ENCODE data around the gene SLC25A36. TPM values are rescaled to one million over a fixed set of nuclear protein-coding genes. Genes with fewer than 3 reads are reported as not detected.

The SLC25A36 gene
- total RNA-seq, 1 donor from 2014 or later = 45.7 TPM

- intact Hi-C loops (cut with micrococcal nuclease) = loop anchor here (1.0 to 10.0 kb wide), 11 partner anchors 125 to 1599 kb away; partner anchors contain the start of genes ATP1B3, COPB2, MRPS22 and NMNAT3
- peak overlapping the region; percentile 96 for H3K27ac Mint-ChIP-seq
These were observed 574 bp upstream of the SLC25A36 start for GRCh38 chr3:140941090-140941433.

DNA sequence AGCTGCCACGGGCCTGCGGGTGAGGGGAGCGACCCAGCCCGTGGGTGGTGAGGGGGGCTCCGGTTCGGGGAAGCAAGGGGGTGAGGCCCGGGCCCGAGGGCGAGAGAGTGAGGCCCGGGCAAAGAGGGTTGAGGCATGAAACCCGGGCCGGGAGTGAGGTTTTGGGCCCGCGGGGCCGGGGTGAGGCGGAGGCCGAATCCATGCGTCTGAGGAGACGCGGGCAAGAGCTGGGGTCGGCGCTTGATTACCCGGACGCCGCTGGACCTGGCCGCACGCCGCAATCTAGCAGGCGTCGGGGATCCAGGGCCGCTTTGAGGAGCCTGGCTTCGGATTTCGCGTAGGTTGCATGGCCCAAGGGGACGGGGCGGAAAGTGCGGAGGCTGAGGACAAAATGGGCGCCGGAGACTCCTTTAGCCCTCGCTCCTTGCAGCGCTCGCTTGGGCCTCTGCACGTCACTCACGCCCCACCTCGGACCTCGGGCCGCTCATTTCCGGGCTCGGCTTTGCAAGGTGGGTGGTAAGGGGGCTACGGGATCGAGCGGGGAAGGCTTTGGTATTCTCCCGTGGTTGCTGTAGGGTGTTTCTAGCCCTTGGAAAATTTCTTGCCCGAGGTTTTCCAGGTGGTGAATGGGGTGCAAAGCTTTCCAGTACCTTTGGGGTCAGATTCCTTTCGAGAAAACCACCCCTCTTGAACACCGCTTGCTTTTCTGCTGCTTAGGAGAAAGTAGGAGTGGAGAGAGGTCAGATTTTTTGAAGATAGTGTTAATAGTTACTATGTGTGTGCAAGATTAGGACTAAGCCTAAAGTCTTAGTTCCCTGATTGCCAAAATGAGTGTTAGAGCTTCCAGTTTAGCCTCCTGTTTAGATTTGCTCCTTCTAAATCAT, 827 bp downstream of the SLC25A36 start:
- peak; percentile 41 for DNase-seq
- H3K27ac Mint-ChIP-seq = peak overlapping the region; percentile 96
- peaks cover 3% of the 10 kb centered on the region for H3K9me3 Mint-ChIP-seq
- TF ChIP-seq CTCF (IDR thresholded peaks at IDR 0.05) = no peak
- peak overlapping the region; percentile 96 for H3K4me3 Mint-ChIP-seq
- peak; percentile 8 for ATAC-seq (ENCODE audit: low read depth)
- CTCF ChIA-PET = interaction anchor here (0.5 kb wide), 1 partner anchor 23 kb away, joined by 3 read pairs; no protein-coding TSS in a partner anchor
- peaks cover 14% of the 10 kb centered on the region for H3K36me3 Mint-ChIP-seq (ENCODE audit: low read depth)
- H3K4me1 Mint-ChIP-seq = peaks cover 42% of the 10 kb centered on the region
- intact Hi-C loops (cut with micrococcal nuclease) = loop anchor here (1.0 to 10.0 kb wide), 7 partner anchors 9 to 1600 kb away; partner anchors contain the start of genes ATP1B3, MRPS22, NMNAT3 and RASA2
- H3K27me3 Mint-ChIP-seq = no peaks in the 10 kb centered on the region
- POLR2A ChIA-PET = interaction anchor here (0.6 to 1.2 kb wide), 6 partner anchors 11 to 1553 kb away, joined by 3 to 7 read pairs (median 4); partner anchors contain the start of gene COPB2

More at GRCh38 chr3:140941090-140941433, 574 bp upstream of the SLC25A36 start:
- TF ChIP-seq CTCF (IDR thresholded peaks at IDR 0.05) = no peak
- Mint-ChIP-seq H3K27me3 (no peaks in the 10 kb centered on the region), H3K36me3 (ENCODE audit: low read depth) (peaks cover 9% of the 10 kb centered on the region), H3K4me1 (peaks cover 31% of the 10 kb centered on the region), H3K9me3 (peaks cover 5% of the 10 kb centered on the region), H3K4me3 (peak overlapping the region; percentile 96)
- DNase-seq (no peak), ATAC-seq (ENCODE audit: low read depth) (no peak)
- POLR2A ChIA-PET = no interaction called here
- CTCF ChIA-PET = no interaction called here

DNA sequence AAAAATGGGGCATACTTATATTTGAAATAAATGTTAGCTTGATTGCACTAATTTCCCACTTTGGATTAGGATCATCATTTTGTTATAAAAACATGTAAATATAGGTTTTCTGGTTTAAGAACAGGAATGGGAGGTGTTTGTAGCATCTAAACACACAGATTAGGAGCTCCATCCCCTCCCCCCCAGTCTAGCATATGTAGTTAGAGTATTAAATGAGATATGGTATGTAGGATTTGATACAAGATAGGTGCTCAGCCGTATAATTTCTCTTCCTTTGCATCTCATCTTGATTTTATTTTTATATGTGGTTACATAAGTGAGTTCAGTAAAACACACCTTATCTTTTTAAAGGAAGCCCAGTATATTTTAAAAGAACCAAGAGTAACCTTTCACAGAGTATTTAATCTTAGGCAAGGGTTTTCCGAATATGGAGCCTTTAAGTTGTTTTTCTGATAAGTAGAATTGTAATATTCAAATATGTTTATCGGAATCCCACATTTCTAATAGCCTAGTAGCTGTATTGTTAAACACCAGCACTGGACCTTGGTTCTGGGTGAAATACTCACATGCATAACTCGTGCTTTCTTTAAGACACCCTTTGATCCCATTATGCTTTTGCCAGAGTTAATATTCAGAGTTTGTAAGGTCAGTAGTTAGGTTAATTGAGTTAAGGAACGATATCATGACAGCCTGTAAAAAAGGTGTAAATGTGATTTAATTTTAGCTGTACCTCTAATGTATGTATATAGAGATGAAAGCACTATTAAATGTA, 2.3 kb downstream of the SLC25A36 start:
- intact Hi-C loops (cut with micrococcal nuclease) = loop anchor here (1.0 to 10.0 kb wide), 7 partner anchors 7 to 1602 kb away; partner anchors contain the start of genes ATP1B3, MRPS22, NMNAT3 and RASA2
- Mint-ChIP-seq H3K9me3 (no peaks in the 10 kb centered on the region), H3K4me3 (peak overlapping the region; percentile 96), H3K4me1 (peaks cover 47% of the 10 kb centered on the region), H3K27me3 (no peaks in the 10 kb centered on the region), H3K36me3 (ENCODE audit: low read depth) (peaks cover 20% of the 10 kb centered on the region), H3K27ac (no peak overlapping the region)
- ATAC-seq (ENCODE audit: low read depth) = no peak
- CTCF ChIA-PET = no interaction called here
- POLR2A ChIA-PET = no interaction called here
- no peak for TF ChIP-seq CTCF (IDR thresholded peaks at IDR 0.05)
- DNase-seq = no peak

DNA sequence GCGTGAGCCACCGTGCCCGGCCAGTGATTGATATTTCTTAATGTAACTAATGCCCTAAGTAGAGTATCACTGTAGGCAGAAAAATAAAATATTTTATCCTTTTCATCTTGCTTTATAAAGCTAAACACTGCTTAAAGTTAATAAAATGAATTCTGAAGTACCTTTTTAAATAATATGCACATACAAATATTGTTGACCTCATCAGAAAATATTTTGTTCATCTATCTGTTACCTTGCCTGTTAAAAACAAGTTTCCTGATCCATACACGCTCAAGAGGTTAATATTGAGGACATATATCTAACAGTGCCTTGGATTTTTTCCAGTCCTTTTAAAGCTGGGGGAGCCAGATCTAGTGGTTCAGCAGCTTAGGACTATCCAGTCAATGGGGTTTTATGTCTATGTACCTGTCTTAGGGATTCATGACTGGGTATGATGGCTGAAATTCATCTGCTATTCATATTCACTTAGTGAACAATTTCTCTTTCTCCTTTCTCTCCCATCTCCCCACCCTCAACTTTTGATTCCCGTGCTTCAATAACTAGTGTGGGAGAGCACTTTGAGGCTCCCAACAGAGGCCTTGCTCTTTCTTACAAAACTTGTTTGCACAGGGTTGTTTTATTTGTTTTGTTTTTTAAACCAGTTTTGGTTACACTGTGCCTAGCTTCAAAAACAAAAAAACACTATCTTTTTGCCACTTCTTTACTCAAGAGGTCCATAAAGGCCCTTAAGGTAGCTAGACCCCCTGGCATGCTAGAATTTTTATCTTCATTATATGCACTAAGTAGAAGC, 7.0 kb downstream of the SLC25A36 start:
- ATAC-seq (ENCODE audit: low read depth) (no peak), DNase-seq (no peak)
- Mint-ChIP-seq H3K36me3 (ENCODE audit: low read depth) (peaks cover 17% of the 10 kb centered on the region), H3K27ac (no peak overlapping the region), H3K27me3 (no peaks in the 10 kb centered on the region), H3K9me3 (no peaks in the 10 kb centered on the region), H3K4me3 (no peak overlapping the region), H3K4me1 (peaks cover 48% of the 10 kb centered on the region)
- TF ChIP-seq CTCF (IDR thresholded peaks at IDR 0.05) = no peak
- POLR2A ChIA-PET = no interaction called here
- CTCF ChIA-PET = no interaction called here
- intact Hi-C loops (cut with micrococcal nuclease) = loop anchor here (10.0 kb wide), 1 partner anchor 1274 kb away; the partner anchor contains the start of gene NMNAT3

All from activated B cell treated with CpG ODN at 0.5 μM for 24 hours (primary cell).